Loucy (cell line): ENCODE data around the gene TMPRSS6.
A peak's percentile ranks its signal among the peaks of the same experiment; 100 is the strongest.

ENCODE experiments used
- H2AFZ ChIP-seq: fragments of 200-600 bp; sonication (generic); 2 replicates; pipeline ENCODE4 v1.6.0; 2016; ENCODE audit warnings: antibody characterized with exemption, mild to moderate bottlenecking, low read length, moderate library complexity
- H3F3A ChIP-seq: fragments of 200-600 bp; 2 replicates; pipeline ENCODE4 v1.6.0; 2016; ENCODE audit warnings: antibody characterized with exemption, low read depth, mild to moderate bottlenecking
- H3K27me3 ChIP-seq: fragments of 200-600 bp; sonication (generic); 2 replicates; pipeline ENCODE4 v1.6.1; 2014; ENCODE audit warnings: low read length, mild to moderate bottlenecking; ENCODE audit not compliant: insufficient read depth, poor library complexity, severe bottlenecking
- H3K36me3 ChIP-seq: fragments of 200-600 bp; sonication (generic); 2 replicates; pipeline ENCODE4 v1.6.1; 2016; ENCODE audit warnings: low read length; ENCODE audit not compliant: insufficient read depth
- H3K4me1 ChIP-seq: fragments of 200-600 bp; sonication (generic); 2 replicates; pipeline ENCODE4 v1.5.1; 2014; ENCODE audit warnings: low read length, mild to moderate bottlenecking; ENCODE audit not compliant: insufficient read depth, poor library complexity, severe bottlenecking
- H3K4me2 ChIP-seq: fragments of 200-600 bp; sonication (generic); 2 replicates; pipeline ENCODE4 v1.6.0; 2014; ENCODE audit warnings: antibody characterized with exemption, low read length, low read depth, mild to moderate bottlenecking; ENCODE audit not compliant: poor library complexity, severe bottlenecking
- H3K4me3 ChIP-seq: fragments of 200-600 bp; sonication (generic); 2 replicates; pipeline ENCODE4 v1.5.1; 2014; ENCODE audit warnings: low read length, mild to moderate bottlenecking, mixed read lengths; ENCODE audit not compliant: poor library complexity, severe bottlenecking
- H3K79me2 ChIP-seq: fragments of 200-600 bp; sonication (generic); 2 replicates; pipeline ENCODE4 v1.6.1; 2014; ENCODE audit warnings: low read length; ENCODE audit not compliant: insufficient read depth
- H3K9ac ChIP-seq: fragments of 200-600 bp; sonication (generic); 2 replicates; pipeline ENCODE4 v1.6.0; 2014; ENCODE audit warnings: mild to moderate bottlenecking, low read depth, low read length, moderate library complexity; ENCODE audit not compliant: poor library complexity, severe bottlenecking
- H3K9me2 ChIP-seq: fragments of 200-600 bp; sonication (generic); replicated peaks from 2 replicates; pipeline ENCODE4 v1.6.1; 2016; ENCODE audit warnings: low read depth, low read length, mixed read lengths
- H3K9me3 ChIP-seq: fragments of 200-600 bp; sonication (generic); 2 replicates; pipeline ENCODE4 v1.6.1; 2014; ENCODE audit warnings: mild to moderate bottlenecking, antibody characterized with exemption, low read length, low read depth; ENCODE audit not compliant: insufficient read depth
- H4K20me1 ChIP-seq: fragments of 200-600 bp; sonication (generic); 2 replicates; pipeline ENCODE4 v1.6.0; 2014; ENCODE audit warnings: antibody characterized with exemption, low read length, mild to moderate bottlenecking; ENCODE audit not compliant: insufficient read depth, poor library complexity, severe bottlenecking
- CTCF ChIP-seq: fragments of 200-600 bp; sonication (generic); conservative IDR thresholded peaks from 2 replicates; pipeline ENCODE4 v1.5.1; 2014; ENCODE audit warnings: mild to moderate bottlenecking, antibody characterized with exemption, low read length
- EZH2phosphoT487 ChIP-seq: fragments of 200-600 bp; IDR thresholded peaks from 2 replicates; pipeline ENCODE4 v1.6.1; 2018; ENCODE audit warnings: antibody characterized with exemption, mild to moderate bottlenecking, moderate library complexity, borderline replicate concordance

TMPRSS6 gene

GRCh38 chr22:37121887-37122591 lies 12.5 kb upstream of the TMPRSS6 start:
- H3K27me3 ChIP-seq, result no peaks in the 10 kb centered on the region
- peak overlapping the region; percentile 57 for H3K9ac ChIP-seq
- no peaks in the 10 kb centered on the region for H3K9me3 ChIP-seq
- peaks cover 15% of the 10 kb centered on the region for H3K4me1 ChIP-seq
- H3F3A ChIP-seq, result no peaks in the 10 kb centered on the region
- H3K4me3 ChIP-seq, result peak overlapping the region; percentile 20
- H3K4me2 ChIP-seq, result peak overlapping the region; percentile 45
- H4K20me1 ChIP-seq, result no peaks in the 10 kb centered on the region
- TF ChIP-seq EZH2phosphoT487, result no peak
- TF ChIP-seq CTCF, result no peak
- H3K36me3 ChIP-seq, result no peaks in the 10 kb centered on the region
- H3K79me2 ChIP-seq, result no peaks in the 10 kb centered on the region
- H3K9me2 ChIP-seq, result no peaks in the 10 kb centered on the region
- H2AFZ ChIP-seq, result peak overlapping the region; percentile 84

GRCh38 chr22:37120569-37121340 lies 11.2 kb upstream of the TMPRSS6 start:
- TF ChIP-seq EZH2phosphoT487, result no peak
- no peak for TF ChIP-seq CTCF
- H4K20me1 ChIP-seq, result no peaks in the 10 kb centered on the region
- H3K9me3 ChIP-seq, result no peaks in the 10 kb centered on the region
- peaks cover 15% of the 10 kb centered on the region for H3K4me1 ChIP-seq
- no peaks in the 10 kb centered on the region for H3K79me2 ChIP-seq
- no peak overlapping the region for H2AFZ ChIP-seq
- no peaks in the 10 kb centered on the region for H3K9me2 ChIP-seq
- H3K4me2 ChIP-seq, result no peak overlapping the region
- no peaks in the 10 kb centered on the region for H3F3A ChIP-seq
- H3K27me3 ChIP-seq, result no peaks in the 10 kb centered on the region
- H3K9ac ChIP-seq, result no peak overlapping the region
- H3K4me3 ChIP-seq, result no peak overlapping the region
- H3K36me3 ChIP-seq, result no peaks in the 10 kb centered on the region

GRCh38 chr22:37119872-37120271 lies 10.4 kb upstream of the TMPRSS6 start:
- H3K36me3 ChIP-seq, result no peaks in the 10 kb centered on the region
- no peak overlapping the region for H3K4me2 ChIP-seq
- H2AFZ ChIP-seq, result no peak overlapping the region
- TF ChIP-seq EZH2phosphoT487 (no peak), CTCF (no peak)
- no peaks in the 10 kb centered on the region for H3K27me3 ChIP-seq
- no peaks in the 10 kb centered on the region for H3K79me2 ChIP-seq
- no peak overlapping the region for H3K4me3 ChIP-seq
- H3K9ac ChIP-seq, result no peak overlapping the region
- H3K9me3 ChIP-seq, result no peaks in the 10 kb centered on the region
- peaks cover 15% of the 10 kb centered on the region for H3K4me1 ChIP-seq
- H4K20me1 ChIP-seq, result no peaks in the 10 kb centered on the region
- no peaks in the 10 kb centered on the region for H3F3A ChIP-seq
- H3K9me2 ChIP-seq, result no peaks in the 10 kb centered on the region
